HG03066 (cell line): ENCODE data around the gene OR1J1.

ENCODE experiments used
- ATAC-seq: cut with Tn5 transposase; IDR thresholded peaks from one replicate; pipeline ENCODE4 v1.9.1; 2021; ENCODE audit warnings: low read depth; ENCODE audit not compliant: unreplicated experiment

The OR1J1 gene

DNA sequence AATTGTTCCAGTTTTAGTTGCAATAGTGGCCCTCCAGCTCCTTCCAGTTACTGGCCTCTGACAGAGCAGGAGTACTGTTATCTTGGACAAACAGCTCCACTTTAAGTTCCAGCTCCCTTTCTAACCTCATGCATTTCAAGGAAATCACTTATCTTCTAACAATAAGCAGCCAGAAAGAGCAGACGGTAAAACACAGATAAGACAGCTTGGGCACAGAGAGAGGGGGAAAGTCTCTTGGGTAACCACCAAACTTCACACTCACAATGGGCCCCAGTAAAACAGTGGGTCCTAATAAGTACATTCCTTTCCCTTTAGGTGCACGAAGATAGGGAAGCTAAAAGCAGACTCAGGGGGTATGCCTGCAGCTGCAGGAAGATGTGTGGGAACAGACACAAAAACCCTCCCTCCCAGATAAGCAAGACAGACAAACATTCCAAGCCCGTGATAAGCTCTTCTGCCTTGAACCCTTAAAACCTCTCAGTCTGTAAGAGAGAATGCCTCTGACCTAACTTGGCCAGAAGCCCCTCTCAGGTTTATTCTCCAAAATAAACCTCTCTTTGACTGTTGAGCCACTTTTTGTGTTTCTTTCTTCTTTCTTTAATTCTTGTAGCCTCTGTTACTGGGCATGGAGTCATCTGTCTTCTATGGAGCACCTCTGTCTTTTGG, 30.8 kb downstream of the OR1J1 start:
- ATAC-seq: no peak

DNA sequence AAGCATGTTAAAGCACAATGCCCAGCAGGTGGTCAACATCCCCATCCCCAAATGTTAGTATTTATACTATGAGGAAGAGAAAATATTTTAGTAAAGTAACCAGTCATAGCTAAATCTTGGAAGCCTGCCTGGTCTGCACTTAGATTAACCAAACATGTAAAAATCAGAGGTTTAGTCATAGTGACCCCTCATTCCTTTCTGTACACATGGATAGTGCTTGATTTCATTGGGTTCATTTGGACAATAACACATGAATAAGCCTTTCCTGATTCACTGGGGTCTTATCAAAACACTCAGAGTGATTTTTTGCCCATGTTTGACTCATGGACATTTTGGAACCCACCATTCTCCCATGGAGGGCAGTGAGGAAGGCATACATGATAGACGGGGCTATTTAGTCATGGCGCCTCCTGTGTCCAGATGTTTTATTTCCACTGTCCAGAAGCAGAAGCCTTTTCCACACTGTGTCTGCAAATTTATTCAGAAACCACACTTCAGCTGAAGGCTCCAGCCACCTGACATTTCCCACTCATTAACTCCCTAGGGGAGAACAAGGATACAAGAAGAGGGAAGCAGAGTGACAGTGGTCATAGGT, 32.5 kb downstream of the OR1J1 start:
- no peak for ATAC-seq

DNA sequence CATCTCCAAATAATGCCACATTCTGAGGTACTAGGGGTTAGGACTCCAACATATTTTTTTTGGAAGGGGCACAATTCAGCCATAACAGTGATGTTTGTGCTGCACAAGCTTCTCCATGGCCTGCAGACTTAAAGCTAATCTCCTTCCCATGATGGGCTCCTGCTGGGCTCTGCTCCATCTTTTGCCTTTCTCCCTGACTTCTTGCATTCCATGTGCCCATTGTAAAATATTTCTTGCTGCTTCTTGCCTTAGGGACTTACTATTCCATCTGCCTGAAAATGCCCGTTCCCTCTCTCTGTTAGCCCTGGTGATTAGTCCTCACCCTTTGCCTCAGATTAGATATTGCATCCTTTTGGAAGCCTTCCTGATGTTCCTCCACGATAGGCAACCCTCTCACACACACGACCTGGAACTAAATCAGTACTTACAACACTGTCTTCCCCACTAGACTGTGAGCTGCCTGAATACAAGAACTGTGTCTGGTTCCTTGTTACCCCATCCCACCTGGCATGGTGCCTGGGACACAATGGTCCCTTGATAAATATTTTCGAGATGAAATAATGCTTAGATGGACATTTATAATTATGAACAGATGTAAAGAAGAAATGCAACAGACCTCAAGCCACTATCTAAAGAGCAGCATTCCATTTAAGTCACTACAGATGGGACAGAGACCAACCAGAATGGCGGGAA, 33.5 kb downstream of the OR1J1 start:
- no peak for ATAC-seq

DNA sequence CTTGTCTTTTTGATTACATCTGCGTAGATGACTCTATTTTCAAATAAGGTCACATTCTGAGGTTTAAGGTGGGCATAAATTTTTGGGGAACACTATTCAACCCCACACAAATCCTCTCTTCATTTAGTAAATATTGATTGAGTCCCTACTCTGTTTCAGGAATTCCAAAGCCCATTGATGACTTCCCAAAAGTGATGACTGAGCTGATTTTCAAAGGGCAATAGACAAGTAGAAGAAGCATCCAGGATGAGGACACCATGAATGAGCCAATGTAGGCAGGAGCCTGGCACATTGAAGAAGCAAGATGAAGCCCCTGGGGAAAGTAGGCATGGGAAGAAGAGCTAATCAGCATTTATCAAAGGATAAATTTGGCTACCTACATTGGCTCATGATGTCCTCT, 35.2 kb downstream of the OR1J1 start:
- ATAC-seq: no peak
